Activated CD4-positive, alpha-beta T cell treated with anti-CD3 and anti-CD28 coated beads for 48 hours (primary cell): Measurements from ENCODE around the gene BMPR1B.

Experiments used
- DNase-seq: peaks from one replicate; pipeline ENCODE4 v3.0.0-alpha.2; 2020

Gene BMPR1B

GRCh38 chr4:95204267-95204844, 446.6 kb downstream of the BMPR1B start:
- no peak for DNase-seq

- DNase-seq, result no peak
Observed at GRCh38 chr4:95204873-95205272, 447.1 kb downstream of the BMPR1B start.
